Prostate gland (tissue), 2 donors: ENCODE results near the gene GOLGA2. TPM values are rescaled to one million over a fixed set of nuclear protein-coding genes. Genes with fewer than 3 reads are reported as not detected.
"Not testable (repeated sequence)": the region's sequence is repeated elsewhere in the genome, so short reads cannot be mapped to it uniquely, and the experiment has no call there.

ENCODE experiments used
- DNase-seq: peaks from one replicate; pipeline ENCODE4 v3.0.0-alpha.2; 2019; ENCODE audit warnings: low spot score
- H3K27ac ChIP-seq, 2 donors: fragments of 200-600 bp; sonication (generic); 2 replicates each; pipeline ENCODE4 v1.5.1; 2017 to 2019
- H3K27me3 ChIP-seq: fragments of 200-600 bp; sonication (generic); replicated peaks from 2 replicates; pipeline ENCODE4 v1.5.1; 2019; ENCODE audit not compliant: insufficient read depth
- H3K36me3 ChIP-seq, 2 donors: fragments of 200-600 bp; sonication (generic); 1 replicate in 1 of 2; 2 replicates in 1 of 2; pipeline versions ENCODE4 v1.5.1 to v1.8.1; 2017 to 2019
- H3K4me1 ChIP-seq: fragments of 200-600 bp; sonication (generic); replicated peaks from 2 replicates; pipeline ENCODE4 v1.5.1; 2019
- H3K4me3 ChIP-seq, 2 donors: fragments of 200-600 bp; sonication (generic); 2 replicates each; pipeline ENCODE4 v1.5.1; 2017 to 2019
- H3K9me3 ChIP-seq: fragments of 200-600 bp; sonication (generic); 2 replicates; pipeline ENCODE4 v1.5.1; 2017
- POLR2A ChIP-seq: fragments of 450-650 bp; IDR thresholded peaks from one replicate; pipeline ENCODE4 v1.6.1; 2016; ENCODE audit warnings: antibody characterized with exemption, mild to moderate bottlenecking
- POLR2AphosphoS5 ChIP-seq: sonication (generic); formaldehyde crosslinking; IDR thresholded peaks from one replicate; pipeline ENCODE4 v1.6.1; 2017; ENCODE audit warnings: antibody characterized with exemption
- WGBS: methylation state at CpG from one replicate; pipeline ENCODE4 v1.1.5; 2018; 5-methylcytosine and 5-hydroxymethylcytosine counted together
- intact Hi-C: fragments of 100-400 bp; cut with DNase I; formaldehyde crosslinking; loops from one replicate; pipeline ENCODE4 v1.14.2; 2022
- total RNA-seq, 2 donors: library from RNA; depleted of rRNA; stranded (reverse); fragments of >200 nt; gene quantifications; one replicate each; pipeline ENCODE4 v1.1.0, GENCODE V29; 2016
- TF ChIP-seq, protein P1 (sequence below), 4 experiments: fragments of 200-600 bp in 2 of 4; fragments of 450-650 bp in 2 of 4; sonication (generic) in 2 of 4; IDR thresholded peaks; 1 replicate in 3 of 4; 2 replicates in 1 of 4; pipeline ENCODE4 v1.5.1; 2016 to 2019; ENCODE audit warnings: antibody characterized with exemption in 4 of 4, mild to moderate bottlenecking in 2 of 4, moderate library complexity in 2 of 4

GOLGA2 gene
- total RNA-seq, 2 donors from 2014 or later: 92.1 to 147 TPM

DNA sequence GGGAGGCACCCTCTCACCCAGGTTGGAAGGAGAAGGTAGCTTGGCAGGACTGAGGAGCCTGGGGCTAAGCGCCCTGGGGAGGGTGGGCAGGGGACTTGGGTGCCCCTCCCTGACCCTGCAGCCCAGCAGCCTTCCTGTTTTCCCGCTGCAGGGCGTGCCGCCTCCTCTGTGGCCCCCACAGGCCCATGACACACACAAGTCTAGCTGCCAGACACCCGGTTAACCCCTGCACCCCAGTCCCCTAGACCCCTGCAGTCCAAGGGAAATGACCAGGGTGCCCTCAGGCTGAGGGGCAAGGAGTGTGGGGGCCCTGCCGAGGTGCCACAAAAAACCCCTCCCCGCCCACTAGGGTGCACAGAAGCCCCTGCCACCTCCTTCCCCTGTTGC, 33.0 kb downstream of the GOLGA2 start:
- no peaks in the 10 kb centered on the region for H3K9me3 ChIP-seq
- H3K4me1 ChIP-seq: no peaks in the 10 kb centered on the region
- no peak for DNase-seq
- no peaks in the 10 kb centered on the region for H3K27me3 ChIP-seq
- H3K36me3 ChIP-seq: no peaks in the 10 kb centered on the region
- H3K4me3 ChIP-seq: no peak overlapping the region
- TF ChIP-seq POLR2AphosphoS5 (no peak), POLR2A (no peak)
- TF ChIP-seq, protein P1, sequence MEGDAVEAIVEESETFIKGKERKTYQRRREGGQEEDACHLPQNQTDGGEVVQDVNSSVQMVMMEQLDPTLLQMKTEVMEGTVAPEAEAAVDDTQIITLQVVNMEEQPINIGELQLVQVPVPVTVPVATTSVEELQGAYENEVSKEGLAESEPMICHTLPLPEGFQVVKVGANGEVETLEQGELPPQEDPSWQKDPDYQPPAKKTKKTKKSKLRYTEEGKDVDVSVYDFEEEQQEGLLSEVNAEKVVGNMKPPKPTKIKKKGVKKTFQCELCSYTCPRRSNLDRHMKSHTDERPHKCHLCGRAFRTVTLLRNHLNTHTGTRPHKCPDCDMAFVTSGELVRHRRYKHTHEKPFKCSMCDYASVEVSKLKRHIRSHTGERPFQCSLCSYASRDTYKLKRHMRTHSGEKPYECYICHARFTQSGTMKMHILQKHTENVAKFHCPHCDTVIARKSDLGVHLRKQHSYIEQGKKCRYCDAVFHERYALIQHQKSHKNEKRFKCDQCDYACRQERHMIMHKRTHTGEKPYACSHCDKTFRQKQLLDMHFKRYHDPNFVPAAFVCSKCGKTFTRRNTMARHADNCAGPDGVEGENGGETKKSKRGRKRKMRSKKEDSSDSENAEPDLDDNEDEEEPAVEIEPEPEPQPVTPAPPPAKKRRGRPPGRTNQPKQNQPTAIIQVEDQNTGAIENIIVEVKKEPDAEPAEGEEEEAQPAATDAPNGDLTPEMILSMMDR (IDR thresholded peaks at IDR 0.05): no peak
- peak overlapping the region in 1 of 2 donors; percentile 22 for H3K27ac ChIP-seq
- intact Hi-C loops: no loop called here
- WGBS: 64% methylated on average over 7 of the region's 7 CpGs

DNA sequence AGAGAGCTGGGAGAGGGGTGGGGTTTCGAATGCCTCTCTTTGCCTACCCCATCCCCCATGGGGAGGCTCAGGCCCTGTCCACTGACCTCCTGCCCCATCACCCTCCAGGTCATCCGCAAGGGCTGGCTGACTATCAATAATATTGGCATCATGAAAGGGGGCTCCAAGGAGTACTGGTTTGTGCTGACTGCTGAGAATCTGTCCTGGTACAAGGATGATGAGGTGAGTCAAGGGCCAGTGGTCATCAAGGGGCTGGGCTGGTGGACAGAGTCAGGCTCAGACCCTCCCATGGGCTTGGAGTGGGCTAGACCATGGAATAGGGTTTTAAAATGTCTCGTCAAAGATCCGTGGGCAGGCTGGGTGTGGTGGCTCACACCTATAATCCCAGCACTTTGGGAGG, 33.7 kb downstream of the GOLGA2 start:
- TF ChIP-seq, protein P1 (IDR thresholded peaks at IDR 0.05): no peak
- TF ChIP-seq POLR2AphosphoS5 (no peak), POLR2A (no peak)
- no peaks in the 10 kb centered on the region for H3K9me3 ChIP-seq
- intact Hi-C loops: no loop called here
- no peaks in the 10 kb centered on the region for H3K27me3 ChIP-seq
- no peak overlapping the region for H3K4me3 ChIP-seq
- 95% methylated on average over 4 of the region's 4 CpGs for WGBS
- H3K27ac ChIP-seq: no peak overlapping the region
- no peaks in the 10 kb centered on the region for H3K4me1 ChIP-seq
- no peaks in the 10 kb centered on the region for H3K36me3 ChIP-seq
- no peak for DNase-seq

DNA sequence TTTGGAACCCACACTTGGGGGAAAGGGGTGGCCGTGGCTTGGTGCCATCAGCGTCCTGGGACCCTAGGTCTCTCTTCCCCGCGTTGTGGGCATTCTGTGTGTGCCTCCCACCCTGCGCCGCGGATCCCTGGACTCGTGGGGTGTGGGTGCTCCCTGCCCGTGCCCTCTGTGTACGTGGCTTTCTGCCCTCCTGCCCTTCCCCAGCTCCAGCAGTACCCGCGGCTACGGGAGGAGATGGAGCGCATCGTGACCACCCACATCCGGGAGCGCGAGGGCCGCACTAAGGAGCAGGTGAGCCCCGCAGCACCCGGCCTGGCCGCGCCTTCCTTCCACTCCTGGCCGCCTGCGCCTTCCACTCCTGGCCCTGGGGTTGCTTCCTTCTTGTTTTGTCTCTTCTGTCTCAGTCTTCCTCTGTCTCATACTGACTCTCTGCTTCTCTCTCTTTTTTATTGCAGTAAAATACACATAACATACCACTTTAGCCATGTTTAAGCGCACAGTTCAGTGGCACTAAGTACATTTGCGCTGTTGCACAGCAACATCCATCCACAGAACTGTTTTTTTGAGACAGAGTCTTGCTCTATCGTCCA, 41.9 kb downstream of the GOLGA2 start:
- H3K27me3 ChIP-seq: no peaks in the 10 kb centered on the region
- WGBS: 80% methylated on average over 28 of the region's 28 CpGs
- TF ChIP-seq POLR2AphosphoS5: no peak
- intact Hi-C loops: no loop called here
- no peak overlapping the region for H3K27ac ChIP-seq
- H3K4me3 ChIP-seq: no peak overlapping the region
- H3K9me3 ChIP-seq: no peaks in the 10 kb centered on the region
- no peak for DNase-seq
- no peaks in the 10 kb centered on the region for H3K4me1 ChIP-seq
- H3K36me3 ChIP-seq: no peaks in the 10 kb centered on the region

DNA sequence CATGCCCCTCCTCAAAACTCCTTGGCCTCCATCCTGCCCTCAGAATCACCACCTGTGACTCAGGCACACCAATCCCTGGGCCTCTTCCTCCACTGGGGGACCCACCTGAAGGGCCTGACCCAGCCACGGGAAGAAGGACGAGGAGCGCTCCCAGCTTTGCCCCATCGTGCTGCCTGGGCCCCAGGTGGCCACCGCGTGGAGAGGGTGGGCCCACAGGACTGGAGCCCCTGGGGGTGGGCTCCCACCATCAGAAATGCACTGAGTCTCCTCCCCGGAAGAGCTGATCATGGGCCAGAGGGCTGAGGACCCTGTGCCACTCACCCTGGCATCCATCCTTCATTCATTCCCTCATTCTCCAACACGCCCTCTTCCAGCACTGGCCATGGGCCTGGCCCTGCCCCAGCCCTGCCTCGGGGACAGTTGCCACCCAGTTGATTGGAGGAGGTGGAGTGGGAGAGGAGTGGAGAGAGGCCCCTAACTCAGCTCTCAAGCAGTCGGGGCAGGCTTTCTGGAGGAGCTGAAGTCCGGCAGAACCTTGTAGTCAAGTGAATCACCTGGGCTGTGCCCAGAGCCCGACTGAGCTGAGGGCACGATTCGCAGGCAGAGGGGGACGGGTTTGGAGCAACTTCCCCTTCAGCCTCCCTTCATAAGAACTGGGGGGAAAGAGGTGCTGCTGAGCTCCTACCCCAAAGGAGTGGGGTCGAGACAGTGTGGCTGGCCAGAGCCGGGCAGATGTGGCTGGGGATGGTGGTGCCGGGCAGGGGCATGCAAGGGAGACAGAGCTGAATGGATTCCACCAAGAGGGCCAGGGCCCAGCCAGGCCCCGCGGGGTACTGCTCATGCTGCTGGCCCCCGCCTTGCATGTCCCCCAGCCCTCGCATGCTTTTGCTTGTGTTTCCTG, 43.0 kb downstream of the GOLGA2 start:
- Histone ChIP-seq H3K4me3 (no peak overlapping the region), H3K27me3 (no peaks in the 10 kb centered on the region), H3K36me3 (no peaks in the 10 kb centered on the region), H3K4me1 (no peaks in the 10 kb centered on the region), H3K9me3 (no peaks in the 10 kb centered on the region), H3K27ac (no peak overlapping the region)
- intact Hi-C loops: no loop called here
- 76% methylated on average over 22 of the region's 22 CpGs for WGBS
- TF ChIP-seq, protein P1 (IDR thresholded peaks at IDR 0.05): no peak
- no peak for TF ChIP-seq POLR2A
- TF ChIP-seq POLR2AphosphoS5: no peak
- DNase-seq: no peak

DNA sequence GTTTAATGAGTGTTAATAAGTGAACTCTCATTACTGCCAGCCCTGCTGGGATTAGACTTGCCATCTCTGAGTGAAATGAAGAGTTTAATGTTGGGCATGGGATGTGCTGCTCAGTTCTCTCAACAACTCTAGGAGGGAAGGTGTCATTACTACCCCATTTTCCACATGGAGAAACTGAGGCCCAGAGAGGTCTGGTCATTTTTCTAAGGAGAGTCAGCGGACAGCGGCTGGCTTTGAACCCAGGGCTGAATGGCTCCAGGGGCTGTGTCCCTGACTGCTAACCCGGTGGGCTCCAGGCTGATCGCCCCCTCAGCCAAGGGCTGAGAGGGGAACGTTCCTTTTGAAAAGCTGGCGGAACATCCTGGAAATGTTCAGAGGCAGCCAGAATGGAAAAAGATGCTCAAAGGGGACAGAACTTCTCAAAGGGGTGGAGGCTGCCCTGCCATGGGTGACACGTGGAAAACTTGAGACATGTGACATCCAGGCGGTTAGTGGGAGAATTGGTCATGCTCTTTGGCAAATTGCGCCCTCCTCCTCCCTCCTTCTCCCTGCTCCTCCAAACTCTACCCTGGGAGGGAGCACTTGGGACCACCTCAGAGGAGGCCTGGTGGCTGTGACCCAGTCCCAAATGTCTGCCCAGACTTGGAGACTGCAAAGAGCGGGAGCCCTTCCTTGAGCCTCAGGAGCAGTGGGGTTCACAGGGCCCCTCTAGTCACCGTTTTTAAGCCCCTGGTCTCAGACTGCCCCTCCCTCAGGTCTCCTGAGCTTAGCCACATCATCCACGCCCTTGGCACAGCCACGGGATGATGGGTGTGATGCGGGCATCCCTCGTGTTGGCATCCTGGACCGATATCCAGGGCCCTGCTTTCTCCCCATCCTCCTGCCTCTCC, 43.9 kb downstream of the GOLGA2 start:
- H3K9me3 ChIP-seq: no peaks in the 10 kb centered on the region
- no peak for DNase-seq
- WGBS: 69% methylated on average over 16 of the region's 16 CpGs
- no peak overlapping the region for H3K4me3 ChIP-seq
- intact Hi-C loops: no loop called here
- H3K27me3 ChIP-seq: no peaks in the 10 kb centered on the region
- no peaks in the 10 kb centered on the region for H3K4me1 ChIP-seq
- H3K27ac ChIP-seq: no peak overlapping the region
- no peaks in the 10 kb centered on the region for H3K36me3 ChIP-seq
- TF ChIP-seq, protein P1 (IDR thresholded peaks at IDR 0.05): no peak
- no peak for TF ChIP-seq POLR2AphosphoS5

DNA sequence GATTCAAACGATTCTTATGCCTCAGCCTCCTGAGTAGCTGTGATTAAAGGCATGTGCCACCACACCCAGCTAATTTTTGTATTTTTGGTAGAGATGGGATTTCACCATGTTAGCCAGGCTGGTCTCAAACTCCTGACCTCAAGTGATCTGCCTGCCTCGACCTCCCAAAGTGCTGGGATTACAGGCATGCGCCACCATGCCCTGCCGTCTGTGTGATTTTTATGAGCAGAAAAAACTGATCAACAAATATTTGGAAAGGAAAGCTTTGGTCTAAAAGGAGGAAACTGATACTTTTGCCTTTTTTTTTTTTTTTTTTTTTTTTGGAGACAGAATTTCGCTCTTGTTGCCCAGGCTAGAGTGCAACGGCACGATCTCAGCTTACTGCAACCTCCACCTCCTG, 44.9 kb downstream of the GOLGA2 start:
- H3K9me3 ChIP-seq, H3K27me3 ChIP-seq, DNase-seq, H3K4me1 ChIP-seq, H3K4me3 ChIP-seq, intact Hi-C loops, H3K36me3 ChIP-seq, H3K27ac ChIP-seq: not testable (repeated sequence)
- WGBS: 60% methylated on average over 7 of the region's 7 CpGs
